H9 (cell line): ENCODE data around the gene OSBP2. TPM values are rescaled to one million over a fixed set of nuclear protein-coding genes. Genes with fewer than 3 reads are reported as not detected.

Experiments
- DNase-seq: peaks from one replicate; pipeline ENCODE4 v3.0.0-alpha.2; 2017
- H2AFZ ChIP-seq: one replicate; pipeline ENCODE4 v1.6.1; 2013; ENCODE audit warnings: mild to moderate bottlenecking, low read length, control low read depth, moderate library complexity
- H2AK5ac ChIP-seq: 2 replicates; pipeline ENCODE4 v1.6.1; 2013; ENCODE audit warnings: low read length, control low read depth, mixed read lengths; ENCODE audit not compliant: insufficient read length
- H2BK120ac ChIP-seq: one replicate; pipeline ENCODE4 v1.6.1; 2013; ENCODE audit warnings: low read depth, mild to moderate bottlenecking, low read length, control low read depth, inconsistent platforms; ENCODE audit not compliant: poor library complexity, severe bottlenecking
- H2BK12ac ChIP-seq: 2 replicates; pipeline ENCODE4 v1.6.1; 2013; ENCODE audit warnings: low read length, control low read depth, mixed read lengths, low read depth; ENCODE audit not compliant: insufficient read length
- H2BK15ac ChIP-seq: 2 replicates; pipeline ENCODE4 v1.6.1; 2013; ENCODE audit warnings: low read depth, low read length, control low read depth
- H2BK20ac ChIP-seq: one replicate; pipeline ENCODE4 v1.6.1; 2013; ENCODE audit warnings: low read depth, mild to moderate bottlenecking, low read length, control low read depth, inconsistent platforms; ENCODE audit not compliant: poor library complexity, severe bottlenecking
- H2BK5ac ChIP-seq: 2 replicates; pipeline ENCODE4 v1.6.1; 2013; ENCODE audit warnings: low read length, control low read depth, mixed read lengths; ENCODE audit not compliant: insufficient read length
- H3K14ac ChIP-seq: 2 replicates; pipeline ENCODE4 v1.6.1; 2013; ENCODE audit warnings: low read length, control low read depth; ENCODE audit not compliant: insufficient read depth
- H3K18ac ChIP-seq: 2 replicates; pipeline ENCODE4 v1.6.1; 2013; ENCODE audit warnings: low read depth, mild to moderate bottlenecking, mixed read lengths, low read length, control low read depth; ENCODE audit not compliant: insufficient read length
- H3K23ac ChIP-seq: 2 replicates; pipeline ENCODE4 v1.6.1; 2013; ENCODE audit warnings: low read length, control low read depth, mixed read lengths, low read depth; ENCODE audit not compliant: insufficient read length
- H3K23me2 ChIP-seq: 2 replicates; pipeline ENCODE4 v1.6.1; 2013; ENCODE audit warnings: low read depth, mild to moderate bottlenecking, mixed read lengths, low read length, control low read depth; ENCODE audit not compliant: insufficient read length, poor library complexity, severe bottlenecking
- H3K27ac ChIP-seq: 2 replicates; pipeline ENCODE4 v1.5.1; 2013; ENCODE audit warnings: low read length, control low read depth, mixed read lengths, low read depth; ENCODE audit not compliant: insufficient read length
- H3K27me3 ChIP-seq: 2 replicates; pipeline ENCODE4 v1.6.1; 2013; ENCODE audit warnings: low read length, control low read depth, inconsistent platforms; ENCODE audit not compliant: insufficient read depth
- H3K4ac ChIP-seq: 2 replicates; pipeline ENCODE4 v1.6.1; 2013; ENCODE audit warnings: low read depth, mild to moderate bottlenecking, control low read depth, inconsistent platforms, low read length, moderate library complexity
- H3K4me1 ChIP-seq: 2 replicates; pipeline ENCODE4 v1.6.1; 2013; ENCODE audit warnings: low read length, control low read depth, inconsistent platforms; ENCODE audit not compliant: insufficient read depth
- H3K4me2 ChIP-seq: 2 replicates; pipeline ENCODE4 v1.6.1; 2013; ENCODE audit warnings: low read length, control low read depth, mixed read lengths; ENCODE audit not compliant: insufficient read length, insufficient read depth
- H3K56ac ChIP-seq: 2 replicates; pipeline ENCODE4 v1.6.1; 2013; ENCODE audit warnings: low read depth, mild to moderate bottlenecking, mixed read lengths, low read length, control low read depth; ENCODE audit not compliant: insufficient read length
- H3K79me1 ChIP-seq: 2 replicates; pipeline ENCODE4 v1.6.1; 2013; ENCODE audit warnings: low read depth, mild to moderate bottlenecking, moderate library complexity, low read length, control low read depth, inconsistent platforms; ENCODE audit not compliant: insufficient read depth, poor library complexity, severe bottlenecking
- H3K79me2 ChIP-seq: 2 replicates; pipeline ENCODE4 v1.6.1; 2013; ENCODE audit warnings: low read length, control low read depth, inconsistent platforms; ENCODE audit not compliant: insufficient read depth
- H3K9ac ChIP-seq: 2 replicates; pipeline ENCODE4 v1.6.1; 2013; ENCODE audit warnings: low read length, control low read depth, mixed read lengths; ENCODE audit not compliant: insufficient read length; ENCODE audit errors: extremely low read depth
- H3K9me3 ChIP-seq: one replicate; pipeline ENCODE4 v1.6.1; 2013; ENCODE audit warnings: low read depth, low read length, inconsistent platforms; ENCODE audit not compliant: control insufficient read depth
- H3T11ph ChIP-seq: one replicate; pipeline ENCODE4 v1.6.1; 2013; ENCODE audit warnings: mild to moderate bottlenecking, low read length, control low read depth, inconsistent platforms
- H4K20me1 ChIP-seq: one replicate; pipeline ENCODE4 v1.6.1; 2013; ENCODE audit not compliant: control insufficient read depth, insufficient read length, insufficient read depth
- H4K5ac ChIP-seq: 2 replicates; pipeline ENCODE4 v1.6.1; 2013; ENCODE audit warnings: low read depth, mild to moderate bottlenecking, mixed read lengths, low read length, control low read depth; ENCODE audit not compliant: insufficient read length
- H4K8ac ChIP-seq: replicated peaks from 2 replicates; pipeline ENCODE4 v1.6.1; 2013; ENCODE audit warnings: low read length, control low read depth, mixed read lengths, low read depth; ENCODE audit not compliant: insufficient read length
- H4K91ac ChIP-seq: 2 replicates; pipeline ENCODE4 v1.6.1; 2013; ENCODE audit warnings: low read depth, mild to moderate bottlenecking, moderate library complexity, mixed read lengths, low read length, control low read depth; ENCODE audit not compliant: insufficient read length
- H3K27ac Mint-ChIP-seq, 3 experiments: 2 replicates in 2 of 3; 3 replicates in 1 of 3; pipeline ENCODE4 v1.8.0; 2020 to 2021; ENCODE audit warnings: mixed read lengths in 3 of 3, mild to moderate bottlenecking in 1 of 3, moderate library complexity in 1 of 3
- H3K27me3 Mint-ChIP-seq: 2 replicates; pipeline ENCODE4 v1.8.0; 2021; ENCODE audit warnings: low read depth, mild to moderate bottlenecking, moderate library complexity, mixed read lengths
- H3K36me3 Mint-ChIP-seq, 3 experiments: 2 replicates in 2 of 3; 3 replicates in 1 of 3; pipeline ENCODE4 v1.8.0; 2020 to 2021; ENCODE audit warnings: low read depth in 3 of 3, mixed read lengths in 3 of 3; ENCODE audit not compliant: insufficient read depth in 1 of 3
- H3K4me1 Mint-ChIP-seq, 2 experiments: 2 replicates each; pipeline ENCODE4 v1.8.0; 2020; ENCODE audit warnings: mixed read lengths in 2 of 2
- H3K4me3 Mint-ChIP-seq, 2 experiments: 2 replicates in 1 of 2; 3 replicates in 1 of 2; pipeline ENCODE4 v1.8.0; 2020 to 2021; ENCODE audit warnings: mild to moderate bottlenecking in 2 of 2, mixed read lengths in 2 of 2, moderate library complexity in 1 of 2
- H3K9me3 Mint-ChIP-seq, 2 experiments: 2 replicates in 1 of 2; 3 replicates in 1 of 2; pipeline ENCODE4 v1.8.0; 2020; ENCODE audit warnings: mild to moderate bottlenecking in 2 of 2, mixed read lengths in 2 of 2, moderate library complexity in 1 of 2
- CTCF ChIP-seq: fragments of 200-600 bp; sonication (generic); conservative IDR thresholded peaks from 3 replicates; pipeline ENCODE4 v1.8.0; 2021; ENCODE audit warnings: antibody characterized with exemption, mild to moderate bottlenecking
- WGBS: extraction: QIAGEN DNeasy Blood & Tissue Kit; methylation state at CpG from one replicate; pipeline ENCODE4 v1.1.7; 2013; ENCODE audit warnings: missing lambda C conversion rate, low lambda C conversion rate, mixed read lengths; ENCODE audit not compliant: insufficient read length; ENCODE audit errors: extremely low coverage; 5-methylcytosine and 5-hydroxymethylcytosine counted together
- total RNA-seq: library from RNA; stranded (reverse); gene quantifications from 2 replicates; pipeline ENCODE4 v1.2.1, GENCODE V29; 2021

The OSBP2 gene
- total RNA-seq, 1 experiment from 2014 or later = 3.4 TPM

GRCh38 chr22:30806391-30806861 lies 111.8 kb downstream of the OSBP2 start:
- Histone ChIP-seq H3K18ac (no peak overlapping the region), H3K9ac (no peak overlapping the region), H4K91ac (no peak overlapping the region), H2AK5ac (no peak overlapping the region), H3K4me2 (no peak overlapping the region), H2BK20ac (no peak overlapping the region), H3K9me3 (no peaks in the 10 kb centered on the region), H3K14ac (no peak overlapping the region), H3K4ac (no peak overlapping the region), H3K4me1 (peaks cover 9% of the 10 kb centered on the region; the same call in 1 of the 2 replicates), H2BK12ac (no peak overlapping the region), H4K8ac (no peak overlapping the region), H3T11ph (no peak overlapping the region), H3K79me1 (no peaks in the 10 kb centered on the region), H2AFZ (no peak overlapping the region), H3K56ac (no peak overlapping the region), H4K20me1 (peaks cover 4% of the 10 kb centered on the region), H2BK5ac (no peak overlapping the region), H3K79me2 (no peaks in the 10 kb centered on the region), H2BK15ac (no peak overlapping the region), H3K23ac (no peak overlapping the region), H2BK120ac (no peak overlapping the region), H3K27me3 (peaks cover 7% of the 10 kb centered on the region; the same call in 1 of the 2 replicates), H3K23me2 (peaks cover 5% of the 10 kb centered on the region), H3K27ac (no peak overlapping the region), H4K5ac (no peak overlapping the region)
- TF ChIP-seq CTCF = no peak
- peak; percentile 76 for DNase-seq
- WGBS = no CpG with 5 or more reads among the region's 3 CpGs
- Mint-ChIP-seq H3K27ac (no peak overlapping the region), H3K4me1 (peaks cover 22 to 24% of the 10 kb centered on the region in 2 experiments), H3K9me3 (no peaks in the 10 kb centered on the region; a peak in 2 of 5 replicates), H3K27me3 (peaks cover 30% of the 10 kb centered on the region), H3K4me3 (no peak overlapping the region), H3K36me3 (no peaks in the 10 kb centered on the region)
